ENCODE results near the gene GLT8D2. TPM values are rescaled to one million over a fixed set of nuclear protein-coding genes. Genes with fewer than 3 reads are reported as not detected.

GLT8D2 gene
- total RNA-seq, 2 experiments from 2014 or later: not detected

DNA sequence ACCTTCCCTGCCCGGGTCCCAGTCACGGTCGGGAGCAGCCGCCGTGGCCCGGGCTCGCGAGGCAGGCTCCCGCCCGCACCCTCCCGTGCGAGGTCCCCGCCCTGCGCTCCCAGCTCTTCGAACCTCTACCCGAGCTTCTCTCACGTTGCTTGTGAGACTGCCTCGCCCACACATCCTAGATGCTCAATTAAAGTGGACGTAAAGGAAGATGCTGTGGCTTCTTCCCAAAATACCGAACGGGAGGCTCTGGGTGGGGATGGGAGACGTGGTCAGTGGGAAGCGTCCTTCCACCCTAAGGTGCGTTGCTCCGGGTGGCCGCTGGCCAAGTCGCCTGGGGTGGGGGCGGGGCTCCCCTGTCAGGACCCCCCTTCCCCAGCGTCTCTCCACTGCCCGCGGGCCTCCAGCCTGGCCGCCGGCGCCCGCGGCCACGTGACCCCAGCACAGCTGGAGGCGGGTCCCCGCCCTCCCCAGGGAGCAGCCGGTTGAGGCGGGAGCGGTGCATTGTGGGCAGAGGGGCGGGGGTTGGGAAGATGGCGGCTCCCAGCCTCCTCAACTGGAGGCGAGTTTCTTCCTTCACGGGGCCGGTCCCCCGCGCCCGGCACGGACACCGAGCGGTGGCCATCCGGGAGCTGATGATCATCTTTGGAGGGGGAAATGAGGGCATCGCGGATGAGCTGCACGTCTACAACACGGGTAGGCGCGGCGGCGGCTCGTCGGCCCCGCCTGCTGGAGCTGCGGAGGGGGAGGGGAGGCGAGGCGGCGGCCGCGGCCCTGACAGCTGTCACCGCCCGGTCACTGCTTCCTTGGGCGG lies 14.2 kb upstream of the GLT8D2 start, which contains the start of gene HCFC2:
TSS of gene HCFC2 (plus strand) at position 501 of the 811 bp plus-strand sequence. CDS start at position 531, 30 bp downstream.
- peak; percentile 91 for DNase-seq
- CTCF ChIA-PET: interaction anchor here (0.6 to 5.0 kb wide), 4 partner anchors 45 to 177 kb away, joined by 3 to 29 read pairs (median 4); no protein-coding TSS in a partner anchor
- intact Hi-C loops (cut with micrococcal nuclease): loop anchor here (1.0 to 5.0 kb wide), 9 partner anchors 20 to 293 kb away; partner anchors contain the start of genes NFYB, NT5DC3 and TDG
- no peaks in the 10 kb centered on the region for H3K36me3 Mint-ChIP-seq (ENCODE audit: low read depth)
- no peaks in the 10 kb centered on the region for H3K9me3 Mint-ChIP-seq
- H3K27me3 Mint-ChIP-seq (ENCODE audit: low read depth): peaks cover 16% of the 10 kb centered on the region
- peak within 1 kb of the TSS; percentile 93 for H3K4me3 Mint-ChIP-seq
- H3K4me1 Mint-ChIP-seq (ENCODE audit: low read depth): peaks cover 16% of the 10 kb centered on the region
- H3K27ac Mint-ChIP-seq: peak within 1 kb of the TSS; percentile 84

DNA sequence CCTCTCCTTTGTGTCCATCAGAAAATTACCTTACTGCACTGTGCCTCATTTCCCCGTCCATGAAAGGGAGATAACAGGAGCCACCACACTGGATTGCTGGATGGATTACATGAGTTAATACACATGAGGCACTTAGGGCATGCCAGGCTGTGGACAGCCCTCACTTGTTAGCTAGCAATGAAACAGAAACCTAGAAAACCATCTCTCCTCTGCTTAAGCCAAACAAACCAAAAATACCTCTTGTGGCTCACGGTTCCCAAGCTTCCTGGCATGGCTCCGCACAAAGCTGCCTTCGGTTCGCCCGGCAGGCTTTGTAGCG lies 13.7 kb upstream of the GLT8D2 start:
- CTCF ChIA-PET: interaction anchor here (0.6 to 5.0 kb wide), 4 partner anchors 45 to 177 kb away, joined by 3 to 29 read pairs (median 4); no protein-coding TSS in a partner anchor
- no peak for DNase-seq
- Mint-ChIP-seq H3K9me3 (no peaks in the 10 kb centered on the region), H3K4me1 (ENCODE audit: low read depth) (peaks cover 16% of the 10 kb centered on the region), H3K36me3 (ENCODE audit: low read depth) (no peaks in the 10 kb centered on the region), H3K4me3 (peak overlapping the region; percentile 93), H3K27me3 (ENCODE audit: low read depth) (peaks cover 20% of the 10 kb centered on the region), H3K27ac (no peak overlapping the region)
- intact Hi-C loops (cut with micrococcal nuclease): loop anchor here (1.0 to 5.0 kb wide), 9 partner anchors 21 to 294 kb away; partner anchors contain the start of genes NFYB, NT5DC3 and TDG

DNA sequence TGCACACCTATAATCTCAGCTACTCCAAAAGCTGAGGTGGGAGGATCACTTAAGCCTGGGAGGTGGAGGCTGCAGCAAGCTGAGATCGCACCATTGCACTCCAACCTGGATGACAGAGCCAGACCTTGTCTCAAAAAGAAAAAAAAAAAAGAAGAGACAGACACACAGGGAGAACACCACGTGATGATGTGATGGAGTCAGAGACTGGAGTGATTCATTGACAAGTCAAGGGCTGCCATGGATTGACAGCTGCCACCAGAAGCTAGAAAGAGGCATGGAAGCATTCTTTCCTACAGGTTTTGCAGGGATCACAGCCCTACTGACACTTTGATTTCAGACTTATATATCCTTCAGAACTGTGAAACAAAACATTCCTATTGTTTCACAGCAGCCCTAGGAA lies 10.8 kb upstream of the GLT8D2 start:
- CTCF ChIA-PET: interaction anchor here (5.0 kb wide), 1 partner anchor 48 kb away, joined by 29 read pairs; no protein-coding TSS in a partner anchor
- Mint-ChIP-seq H3K36me3 (ENCODE audit: low read depth) (no peaks in the 10 kb centered on the region), H3K9me3 (no peaks in the 10 kb centered on the region), H3K4me1 (ENCODE audit: low read depth) (peaks cover 10% of the 10 kb centered on the region), H3K27ac (no peak overlapping the region), H3K27me3 (ENCODE audit: low read depth) (peaks cover 26% of the 10 kb centered on the region), H3K4me3 (no peak overlapping the region)
- intact Hi-C loops (cut with micrococcal nuclease): loop anchor here (5.0 kb wide), 1 partner anchor 297 kb away; no protein-coding TSS in a partner anchor
- DNase-seq: no peak

DNA sequence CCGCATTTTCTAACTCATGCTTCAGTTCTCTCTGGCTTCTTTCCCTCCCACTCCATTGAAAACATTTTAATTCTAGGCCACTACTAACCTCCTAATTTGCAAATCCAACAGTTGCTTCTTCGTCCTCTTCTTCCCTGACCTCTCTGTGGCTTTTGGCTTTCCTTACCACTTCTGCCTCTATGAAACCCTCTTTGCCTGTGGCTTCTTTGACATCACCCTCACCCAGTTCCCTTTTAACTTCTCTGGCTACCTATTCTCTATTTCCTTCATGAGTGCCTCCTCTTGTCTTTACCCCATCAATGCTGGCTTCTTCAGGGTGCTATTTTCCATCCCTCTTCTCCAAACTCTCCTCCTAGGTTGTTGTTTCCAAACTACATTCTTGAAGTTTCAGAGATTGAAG lies 10.0 kb upstream of the GLT8D2 start:
- intact Hi-C loops (cut with micrococcal nuclease): loop anchor here (5.0 kb wide), 1 partner anchor 297 kb away; no protein-coding TSS in a partner anchor
- CTCF ChIA-PET: interaction anchor here (5.0 to 5.9 kb wide), 2 partner anchors 49 kb away, joined by 29 to 106 read pairs; no protein-coding TSS in a partner anchor

DNA sequence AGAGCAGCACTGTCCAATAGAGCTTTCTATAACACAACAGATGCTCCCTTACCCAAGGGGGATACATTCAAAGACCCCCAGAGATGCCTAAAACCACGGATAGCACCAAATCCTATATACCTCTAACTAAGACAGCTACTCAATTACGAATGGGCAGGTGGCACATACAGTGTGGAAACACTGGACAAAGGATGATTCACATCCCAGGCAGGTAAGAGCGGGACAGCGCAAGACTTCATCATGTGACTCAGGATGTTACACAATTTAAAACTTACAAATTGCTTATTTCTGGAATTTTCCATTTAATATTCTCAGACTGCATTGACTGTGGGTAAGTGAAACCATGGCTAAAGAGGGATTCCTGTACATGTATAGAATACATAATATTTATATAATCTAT lies 8.8 kb upstream of the GLT8D2 start:
- Mint-ChIP-seq H3K27ac (no peak overlapping the region), H3K36me3 (ENCODE audit: low read depth) (no peaks in the 10 kb centered on the region), H3K9me3 (no peaks in the 10 kb centered on the region), H3K4me1 (ENCODE audit: low read depth) (peaks cover 2% of the 10 kb centered on the region), H3K4me3 (no peak overlapping the region), H3K27me3 (ENCODE audit: low read depth) (peaks cover 35% of the 10 kb centered on the region)
- CTCF ChIA-PET: interaction anchor here (0.7 to 5.9 kb wide), 16 partner anchors 9 to 160 kb away, joined by 3 to 106 read pairs (median 5); partner anchors contain the start of gene NFYB
- intact Hi-C loops (cut with micrococcal nuclease): no loop called here
- no peak for DNase-seq

More for the DNA sequence above, 10.0 kb upstream of the GLT8D2 start:
- Mint-ChIP-seq H3K27me3 (ENCODE audit: low read depth) (peaks cover 26% of the 10 kb centered on the region), H3K4me3 (no peak overlapping the region), H3K4me1 (ENCODE audit: low read depth) (peaks cover 2% of the 10 kb centered on the region), H3K9me3 (no peaks in the 10 kb centered on the region), H3K27ac (no peak overlapping the region), H3K36me3 (ENCODE audit: low read depth) (no peaks in the 10 kb centered on the region)
- DNase-seq: no peak

DNA sequence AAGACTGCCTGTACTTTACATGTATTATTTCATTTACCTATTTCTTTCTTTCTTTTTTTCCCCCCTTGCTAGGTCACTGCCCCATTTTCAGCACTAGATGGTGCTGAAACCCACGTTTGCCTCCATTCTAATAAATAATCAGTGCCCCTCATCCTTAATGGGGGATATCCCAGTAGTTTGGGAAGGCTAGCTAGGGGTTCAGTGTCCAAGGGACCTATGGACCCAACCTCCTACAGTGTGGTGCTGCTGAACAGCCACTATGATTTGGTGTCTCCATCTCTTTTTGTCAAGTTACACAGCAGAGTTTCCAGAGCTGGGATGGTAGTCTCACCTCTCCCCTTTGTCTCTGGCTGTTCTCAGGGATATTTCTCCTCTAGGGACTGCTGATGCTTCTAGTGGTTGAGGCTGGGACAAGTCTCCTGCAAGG lies 7.8 kb upstream of the GLT8D2 start:
- DNase-seq: peak; percentile 18
- Mint-ChIP-seq H3K27ac (no peak overlapping the region), H3K36me3 (ENCODE audit: low read depth) (no peaks in the 10 kb centered on the region), H3K4me3 (no peak overlapping the region), H3K4me1 (ENCODE audit: low read depth) (no peaks in the 10 kb centered on the region), H3K27me3 (ENCODE audit: low read depth) (peaks cover 40% of the 10 kb centered on the region), H3K9me3 (no peaks in the 10 kb centered on the region)
- intact Hi-C loops (cut with micrococcal nuclease): loop anchor here (1.0 kb wide), 2 partner anchors 52 to 179 kb away; no protein-coding TSS in a partner anchor
- CTCF ChIA-PET: interaction anchor here (0.7 to 5.9 kb wide), 14 partner anchors 10 to 161 kb away, joined by 3 to 106 read pairs (median 6); no protein-coding TSS in a partner anchor

DNA sequence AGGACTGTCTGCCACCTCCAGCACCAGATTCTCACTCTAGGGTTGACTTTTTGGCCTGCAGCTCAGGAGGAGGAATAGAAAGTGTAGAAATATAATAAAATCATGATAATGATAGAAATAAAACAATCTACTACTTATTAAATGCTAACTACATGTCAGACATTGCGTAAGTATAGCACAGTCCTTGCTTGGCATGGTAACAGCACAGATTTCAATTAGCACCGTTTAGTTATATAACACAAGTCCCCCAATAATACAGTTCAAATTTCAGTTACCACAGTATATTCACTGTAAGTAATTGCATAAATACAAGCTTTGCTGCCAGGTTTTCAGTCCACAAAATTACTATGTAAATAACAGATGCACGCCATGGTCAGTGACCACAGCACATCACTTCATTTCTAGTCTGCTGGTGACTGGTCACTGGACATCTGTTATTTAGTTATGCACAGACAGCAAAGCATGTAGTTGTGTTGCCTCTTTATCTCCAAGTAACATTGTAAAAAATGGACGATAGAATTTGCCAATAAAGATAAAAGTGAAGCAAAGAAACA lies 6.5 kb upstream of the GLT8D2 start:
- CTCF ChIA-PET: interaction anchor here (1.5 to 5.9 kb wide), 3 partner anchors 11 to 60 kb away, joined by 3 to 106 read pairs (median 5); no protein-coding TSS in a partner anchor
- no peaks in the 10 kb centered on the region for H3K36me3 Mint-ChIP-seq (ENCODE audit: low read depth)
- H3K4me1 Mint-ChIP-seq (ENCODE audit: low read depth): no peaks in the 10 kb centered on the region
- DNase-seq: no peak
- H3K27me3 Mint-ChIP-seq (ENCODE audit: low read depth): peaks cover 44% of the 10 kb centered on the region
- H3K9me3 Mint-ChIP-seq: no peaks in the 10 kb centered on the region
- no peak overlapping the region for H3K4me3 Mint-ChIP-seq
- intact Hi-C loops (cut with micrococcal nuclease): no loop called here
- H3K27ac Mint-ChIP-seq: no peak overlapping the region

DNA sequence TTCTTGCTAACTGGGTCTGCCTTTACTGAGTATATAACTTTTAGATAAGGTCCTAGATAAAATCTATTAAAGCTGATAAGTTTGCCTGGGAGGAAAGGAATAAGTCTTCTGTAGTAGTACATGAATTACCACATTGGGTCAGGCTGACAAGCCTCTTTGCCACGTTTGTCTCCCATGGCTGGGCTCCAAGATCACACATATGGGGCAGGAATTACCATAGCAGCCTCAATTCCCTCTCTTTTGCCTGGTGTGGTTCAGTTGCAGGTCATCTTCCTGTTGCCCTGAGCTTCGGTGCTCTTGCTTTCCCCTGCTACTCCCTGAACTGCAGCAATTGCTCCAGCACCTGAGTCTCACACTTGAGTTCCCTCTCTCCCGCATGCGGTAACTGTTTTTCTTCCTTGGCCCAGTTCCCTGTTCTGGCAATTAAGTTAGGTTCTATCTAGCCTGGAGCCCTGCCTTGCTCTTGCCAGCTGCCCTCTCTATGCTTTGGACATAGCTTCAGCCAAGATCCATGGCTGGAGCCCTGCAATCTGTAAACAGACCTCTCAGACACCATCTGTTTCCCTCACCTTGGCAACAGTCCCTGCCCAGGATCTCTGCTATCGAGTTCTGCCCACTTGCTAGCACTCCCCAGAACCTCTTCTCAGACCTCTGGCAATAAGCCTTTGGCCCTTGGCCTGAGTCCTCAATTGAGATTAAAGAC lies 5.8 kb upstream of the GLT8D2 start:
- H3K36me3 Mint-ChIP-seq (ENCODE audit: low read depth): no peaks in the 10 kb centered on the region
- no peaks in the 10 kb centered on the region for H3K4me1 Mint-ChIP-seq (ENCODE audit: low read depth)
- no peaks in the 10 kb centered on the region for H3K9me3 Mint-ChIP-seq
- CTCF ChIA-PET: interaction anchor here (1.5 to 5.9 kb wide), 3 partner anchors 10 to 61 kb away, joined by 3 to 106 read pairs (median 5); no protein-coding TSS in a partner anchor
- intact Hi-C loops (cut with micrococcal nuclease): no loop called here
- peaks cover 42% of the 10 kb centered on the region for H3K27me3 Mint-ChIP-seq (ENCODE audit: low read depth)
- no peak overlapping the region for H3K4me3 Mint-ChIP-seq
- no peak overlapping the region for H3K27ac Mint-ChIP-seq
- no peak for DNase-seq

DNA sequence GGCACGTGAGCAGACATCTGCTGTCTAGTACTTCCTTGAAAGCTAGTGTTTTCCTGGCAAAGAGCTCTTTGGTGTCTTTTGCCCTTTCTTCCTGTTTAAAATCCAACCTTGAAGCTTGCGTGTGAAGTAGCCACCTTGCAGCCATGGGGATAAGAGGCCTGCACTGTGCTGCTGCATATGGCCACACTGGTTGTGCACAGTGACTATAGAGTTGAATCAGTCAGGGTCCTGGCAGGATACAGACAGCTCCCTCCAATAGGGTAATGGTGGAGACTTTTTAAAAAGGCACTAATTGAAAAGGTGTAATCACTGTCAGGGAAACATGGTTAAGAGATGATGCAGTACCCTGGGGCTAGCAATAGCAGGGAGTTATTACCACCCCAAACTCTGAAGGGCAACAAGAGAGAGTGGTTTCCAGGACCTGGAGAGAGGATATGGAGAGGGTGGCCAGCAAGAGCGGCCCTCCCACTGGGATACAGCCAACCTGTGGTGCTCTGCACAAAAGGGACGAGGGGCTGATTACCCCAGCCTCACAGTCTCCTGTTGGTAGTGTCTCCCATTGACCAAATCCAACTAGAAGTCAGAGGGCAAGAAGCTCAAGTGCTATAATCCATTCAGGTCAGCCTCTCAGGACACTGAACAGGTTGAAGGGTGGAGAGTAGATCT lies 4.8 kb upstream of the GLT8D2 start:
- no peaks in the 10 kb centered on the region for H3K36me3 Mint-ChIP-seq (ENCODE audit: low read depth)
- peaks cover 40% of the 10 kb centered on the region for H3K27me3 Mint-ChIP-seq (ENCODE audit: low read depth)
- no peaks in the 10 kb centered on the region for H3K9me3 Mint-ChIP-seq
- no peak for DNase-seq
- CTCF ChIA-PET: interaction anchor here (5.9 kb wide), 1 partner anchor 55 kb away, joined by 106 read pairs; no protein-coding TSS in a partner anchor
- no peak overlapping the region for H3K4me3 Mint-ChIP-seq
- intact Hi-C loops (cut with micrococcal nuclease): no loop called here
- H3K4me1 Mint-ChIP-seq (ENCODE audit: low read depth): peaks cover 7% of the 10 kb centered on the region
- H3K27ac Mint-ChIP-seq: no peak overlapping the region

DNA sequence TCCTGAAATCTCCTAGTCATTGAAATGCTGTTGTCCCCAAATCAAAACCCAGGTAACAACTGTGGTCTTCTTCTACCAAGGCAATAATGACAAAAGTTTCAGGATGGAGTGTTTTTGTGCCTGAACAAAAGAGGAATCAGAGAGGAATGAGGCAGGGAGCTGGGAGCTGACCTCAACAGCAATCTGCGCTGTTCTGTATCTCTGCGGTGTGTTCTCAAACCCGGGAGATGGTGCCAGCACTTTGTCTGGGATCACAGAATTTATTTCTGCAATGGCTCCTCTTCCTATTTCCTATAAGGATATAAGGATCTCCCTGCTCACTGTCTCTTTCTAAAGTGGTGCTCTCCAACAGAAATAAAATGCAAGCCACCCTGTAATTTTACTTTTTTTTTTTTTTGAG lies 449 bp upstream of the GLT8D2 start:
- no peaks in the 10 kb centered on the region for H3K36me3 Mint-ChIP-seq (ENCODE audit: low read depth)
- no peaks in the 10 kb centered on the region for H3K9me3 Mint-ChIP-seq
- H3K4me3 Mint-ChIP-seq: peak overlapping the region; percentile 27
- no peak overlapping the region for H3K27ac Mint-ChIP-seq
- peaks cover 9% of the 10 kb centered on the region for H3K4me1 Mint-ChIP-seq (ENCODE audit: low read depth)
- H3K27me3 Mint-ChIP-seq (ENCODE audit: low read depth): peaks cover 41% of the 10 kb centered on the region
- CTCF ChIA-PET: interaction anchor here (1.2 kb wide), 1 partner anchor 58 kb away, joined by 3 read pairs; no protein-coding TSS in a partner anchor
- no peak for DNase-seq
- intact Hi-C loops (cut with micrococcal nuclease): no loop called here

DNA sequence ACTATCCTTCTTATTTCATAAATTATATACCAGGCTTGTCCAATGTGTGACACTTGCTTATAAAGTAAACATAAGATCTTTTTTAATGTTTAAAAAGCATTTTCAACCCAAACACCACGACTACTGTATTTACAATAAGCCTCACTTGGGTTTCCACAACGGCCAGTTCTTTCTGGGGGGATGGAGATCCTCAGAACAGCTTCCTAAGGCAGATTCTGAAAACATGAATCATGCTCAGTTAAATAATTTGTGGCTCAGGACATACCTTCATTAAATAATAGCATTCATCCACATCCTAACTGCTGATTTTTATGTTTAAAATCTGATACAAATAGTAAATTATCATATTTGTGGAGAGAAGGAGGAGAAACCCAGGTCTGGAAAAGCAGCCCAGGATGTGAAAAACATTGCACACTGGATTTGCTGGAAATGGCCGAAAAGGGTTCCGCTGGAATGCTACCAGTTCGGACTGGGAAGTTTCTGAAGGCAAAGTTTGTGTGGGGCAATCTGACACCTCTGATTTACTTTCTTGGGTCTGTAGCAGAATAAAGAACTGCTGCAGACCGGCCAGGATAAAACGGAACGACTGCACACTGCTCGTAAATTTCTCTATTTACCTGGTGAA lies 597 bp downstream of the GLT8D2 start:
- CTCF ChIA-PET: interaction anchor here (0.6 kb wide), 1 partner anchor 60 kb away, joined by 3 read pairs; no protein-coding TSS in a partner anchor
- intact Hi-C loops (cut with micrococcal nuclease): no loop called here
- Mint-ChIP-seq H3K4me1 (ENCODE audit: low read depth) (peaks cover 9% of the 10 kb centered on the region), H3K36me3 (ENCODE audit: low read depth) (no peaks in the 10 kb centered on the region), H3K27me3 (ENCODE audit: low read depth) (peaks cover 36% of the 10 kb centered on the region), H3K27ac (no peak overlapping the region), H3K4me3 (no peak overlapping the region), H3K9me3 (no peaks in the 10 kb centered on the region)
- DNase-seq: no peak

All from activated naive CD4-positive, alpha-beta T cell treated with anti-CD3 and anti-CD28 coated beads for 36 hours (primary cell).